ENCODE results near the gene RNF212B. TPM values are rescaled to one million over a fixed set of nuclear protein-coding genes. Genes with fewer than 3 reads are reported as not detected.

RNF212B gene
- total and polyA plus RNA-seq, 2 of the 13 experiments (the other 11 are each of a cell fraction or from before 2014, with no cell fraction given), result 0.05 TPM; not detected in 1

DNA sequence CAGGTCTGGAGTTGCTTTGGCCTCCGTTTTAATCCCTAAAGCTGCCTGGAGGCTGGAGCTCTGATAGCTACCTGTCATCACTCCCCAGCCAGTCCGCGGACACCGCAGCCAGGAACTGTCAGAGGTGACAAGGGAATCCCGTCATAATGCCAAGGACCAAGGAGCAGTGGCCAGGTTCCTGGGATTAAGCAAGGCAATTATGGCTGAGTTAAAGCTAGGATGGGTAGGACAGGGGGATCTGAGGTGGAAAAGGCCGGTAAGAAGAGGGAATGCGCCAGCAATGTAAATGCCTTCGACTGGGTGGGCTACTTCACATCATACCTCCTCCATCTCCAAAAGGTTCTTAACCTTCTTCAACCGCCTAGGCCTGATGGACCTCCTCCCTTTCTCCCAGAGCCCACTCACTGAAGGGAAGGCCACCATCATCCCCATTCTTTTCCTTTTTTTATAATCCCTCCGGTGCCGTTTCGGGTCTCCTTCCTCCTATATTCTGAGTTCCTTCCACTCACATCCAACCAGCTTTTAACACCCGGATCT is 63.0 kb downstream of the RNF212B start (continued):
- TF ChIP-seq, protein P1, sequence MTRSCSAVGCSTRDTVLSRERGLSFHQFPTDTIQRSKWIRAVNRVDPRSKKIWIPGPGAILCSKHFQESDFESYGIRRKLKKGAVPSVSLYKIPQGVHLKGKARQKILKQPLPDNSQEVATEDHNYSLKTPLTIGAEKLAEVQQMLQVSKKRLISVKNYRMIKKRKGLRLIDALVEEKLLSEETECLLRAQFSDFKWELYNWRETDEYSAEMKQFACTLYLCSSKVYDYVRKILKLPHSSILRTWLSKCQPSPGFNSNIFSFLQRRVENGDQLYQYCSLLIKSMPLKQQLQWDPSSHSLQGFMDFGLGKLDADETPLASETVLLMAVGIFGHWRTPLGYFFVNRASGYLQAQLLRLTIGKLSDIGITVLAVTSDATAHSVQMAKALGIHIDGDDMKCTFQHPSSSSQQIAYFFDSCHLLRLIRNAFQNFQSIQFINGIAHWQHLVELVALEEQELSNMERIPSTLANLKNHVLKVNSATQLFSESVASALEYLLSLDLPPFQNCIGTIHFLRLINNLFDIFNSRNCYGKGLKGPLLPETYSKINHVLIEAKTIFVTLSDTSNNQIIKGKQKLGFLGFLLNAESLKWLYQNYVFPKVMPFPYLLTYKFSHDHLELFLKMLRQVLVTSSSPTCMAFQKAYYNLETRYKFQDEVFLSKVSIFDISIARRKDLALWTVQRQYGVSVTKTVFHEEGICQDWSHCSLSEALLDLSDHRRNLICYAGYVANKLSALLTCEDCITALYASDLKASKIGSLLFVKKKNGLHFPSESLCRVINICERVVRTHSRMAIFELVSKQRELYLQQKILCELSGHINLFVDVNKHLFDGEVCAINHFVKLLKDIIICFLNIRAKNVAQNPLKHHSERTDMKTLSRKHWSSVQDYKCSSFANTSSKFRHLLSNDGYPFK (CRISPR knock-in tag; IDR thresholded peaks at IDR 0.05; ENCODE audit: borderline replicate concordance), result 0 out of 2 replicates have a peak, but pooled peaks have one; percentile 12
- TF ChIP-seq ZNF569 (CRISPR knock-in tag; IDR thresholded peaks at IDR 0.05; ENCODE audit: borderline replicate concordance) (0 out of 2 replicates have a peak, but pooled peaks have one; percentile 18), RFXANK (CRISPR knock-in tag; IDR thresholded peaks at IDR 0.05) (no peak), SALL1 (CRISPR knock-in tag; IDR thresholded peaks at IDR 0.05) (peak; percentile 34; the same call in 1 of the 2 replicates), ZNF251 (CRISPR knock-in tag; IDR thresholded peaks at IDR 0.05) (0 out of 2 replicates have a peak, but pooled peaks have one; percentile 84), ZNF335 (CRISPR knock-in tag; IDR thresholded peaks at IDR 0.05) (peak; percentile 22; the same call in 1 of the 2 replicates), MTA1 (CRISPR knock-in tag; IDR thresholded peaks at IDR 0.05; ENCODE audit: borderline replicate concordance) (no peak), LCORL (IDR thresholded peaks at IDR 0.05) (no peak), LCORL (CRISPR knock-in tag; IDR thresholded peaks at IDR 0.05) (no peak), NRL (CRISPR knock-in tag; IDR thresholded peaks at IDR 0.05; ENCODE audit: borderline replicate concordance) (peak; percentile 76; the same call in 1 of the 2 replicates), HNF4G (IDR thresholded peaks at IDR 0.05; ENCODE audit: borderline replicate concordance, low read depth, low read length) (no peak), HNF4G (CRISPR knock-in tag; IDR thresholded peaks at IDR 0.05; ENCODE audit: borderline replicate concordance, low read depth) (no peak), CBFB (CRISPR knock-in tag; IDR thresholded peaks at IDR 0.05) (no peak), NFATC3 (CRISPR knock-in tag; IDR thresholded peaks at IDR 0.05) (peak; percentile 86; the same call in 1 of the 2 replicates), ARNT2 (CRISPR knock-in tag; IDR thresholded peaks at IDR 0.05; ENCODE audit: low read depth) (no peak), ARID2 (CRISPR knock-in tag; IDR thresholded peaks at IDR 0.05; ENCODE audit: borderline replicate concordance) (0 out of 2 replicates have a peak, but pooled peaks have one; percentile 4), TCF7 (IDR thresholded peaks at IDR 0.05; ENCODE audit: low read depth) (0 out of 2 replicates have a peak, but pooled peaks have one; percentile 27), TBL1XR1 (IDR thresholded peaks at IDR 0.05; ENCODE audit: borderline replicate concordance, low read length, partially characterized antibody) (no peak), MEF2D (CRISPR knock-in tag; IDR thresholded peaks at IDR 0.05) (peak; percentile 4; the same call in 1 of the 2 replicates), ZNF598 (CRISPR knock-in tag; IDR thresholded peaks at IDR 0.05; ENCODE audit: borderline replicate concordance) (no peak; the same call in 1 of the 2 replicates), CBX2 (IDR thresholded peaks at IDR 0.05; ENCODE audit: low read depth, low read length) (no peak), CBX2 (CRISPR knock-in tag; IDR thresholded peaks at IDR 0.05; ENCODE audit: low read depth) (peak; percentile 12), U2AF1 (optimal IDR thresholded peaks at IDR 0.05; ENCODE audit: low read depth, low read length) (peak; percentile 14), ZSCAN31 (CRISPR knock-in tag; IDR thresholded peaks at IDR 0.05; ENCODE audit: low read depth) (no peak)
- TF ChIP-seq, protein P2, sequence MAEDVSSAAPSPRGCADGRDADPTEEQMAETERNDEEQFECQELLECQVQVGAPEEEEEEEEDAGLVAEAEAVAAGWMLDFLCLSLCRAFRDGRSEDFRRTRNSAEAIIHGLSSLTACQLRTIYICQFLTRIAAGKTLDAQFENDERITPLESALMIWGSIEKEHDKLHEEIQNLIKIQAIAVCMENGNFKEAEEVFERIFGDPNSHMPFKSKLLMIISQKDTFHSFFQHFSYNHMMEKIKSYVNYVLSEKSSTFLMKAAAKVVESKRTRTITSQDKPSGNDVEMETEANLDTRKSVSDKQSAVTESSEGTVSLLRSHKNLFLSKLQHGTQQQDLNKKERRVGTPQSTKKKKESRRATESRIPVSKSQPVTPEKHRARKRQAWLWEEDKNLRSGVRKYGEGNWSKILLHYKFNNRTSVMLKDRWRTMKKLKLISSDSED (CRISPR knock-in tag; IDR thresholded peaks at IDR 0.05), result no peak
- TF ChIP-seq, protein P3, sequence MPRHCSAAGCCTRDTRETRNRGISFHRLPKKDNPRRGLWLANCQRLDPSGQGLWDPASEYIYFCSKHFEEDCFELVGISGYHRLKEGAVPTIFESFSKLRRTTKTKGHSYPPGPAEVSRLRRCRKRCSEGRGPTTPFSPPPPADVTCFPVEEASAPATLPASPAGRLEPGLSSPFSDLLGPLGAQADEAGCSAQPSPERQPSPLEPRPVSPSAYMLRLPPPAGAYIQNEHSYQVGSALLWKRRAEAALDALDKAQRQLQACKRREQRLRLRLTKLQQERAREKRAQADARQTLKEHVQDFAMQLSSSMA (CRISPR knock-in tag; IDR thresholded peaks at IDR 0.05), result no peak

Measured in HepG2 (cell line).